Endothelial cell (in vitro differentiated cells): ENCODE data around the gene BANK1. TPM values are rescaled to one million over a fixed set of nuclear protein-coding genes. Genes with fewer than 3 reads are reported as not detected.

ENCODE experiments used
- DNase-seq: peaks from one replicate; pipeline ENCODE4 v3.0.0; 2021; ENCODE audit warnings: low spot score
- H3K27ac Mint-ChIP-seq: one replicate; pipeline ENCODE4 v1.8.0; 2021; ENCODE audit warnings: mixed read lengths, inconsistent platforms; ENCODE audit not compliant: unreplicated experiment
- H3K27me3 Mint-ChIP-seq: one replicate; pipeline ENCODE4 v1.8.0; 2021; ENCODE audit warnings: mild to moderate bottlenecking, moderate library complexity, mixed read lengths, inconsistent platforms; ENCODE audit not compliant: unreplicated experiment
- H3K36me3 Mint-ChIP-seq: one replicate; pipeline ENCODE4 v1.8.0; 2021; ENCODE audit warnings: mild to moderate bottlenecking, low read depth, mixed read lengths, inconsistent platforms; ENCODE audit not compliant: unreplicated experiment
- H3K4me1 Mint-ChIP-seq: one replicate; pipeline ENCODE4 v1.8.0; 2021; ENCODE audit warnings: mild to moderate bottlenecking, mixed read lengths, inconsistent platforms; ENCODE audit not compliant: unreplicated experiment
- H3K4me3 Mint-ChIP-seq: one replicate; pipeline ENCODE4 v1.8.0; 2021; ENCODE audit warnings: mild to moderate bottlenecking, mixed read lengths, inconsistent platforms; ENCODE audit not compliant: unreplicated experiment
- H3K9me3 Mint-ChIP-seq: one replicate; pipeline ENCODE4 v1.8.0; 2021; ENCODE audit warnings: mixed read lengths, inconsistent platforms; ENCODE audit not compliant: unreplicated experiment
- total RNA-seq: library from RNA; stranded (reverse); fragmentation: NEBNext Ultra II Directional; extraction: Animal tissue kit (Norgen Biotek cat#: 25700); gene quantifications from one replicate; pipeline ENCODE4 v1.2.1, GENCODE V29; 2021; ENCODE audit not compliant: unreplicated experiment
- TF ChIP-seq, protein P1 (sequence below): fragments of 200-600 bp; sonication (generic); IDR thresholded peaks from one replicate; pipeline ENCODE4 v1.5.0; 2021; ENCODE audit warnings: antibody characterized with exemption; ENCODE audit not compliant: unreplicated experiment

BANK1 gene
- total RNA-seq, 1 donor from 2014 or later, result 3.7 TPM

DNA sequence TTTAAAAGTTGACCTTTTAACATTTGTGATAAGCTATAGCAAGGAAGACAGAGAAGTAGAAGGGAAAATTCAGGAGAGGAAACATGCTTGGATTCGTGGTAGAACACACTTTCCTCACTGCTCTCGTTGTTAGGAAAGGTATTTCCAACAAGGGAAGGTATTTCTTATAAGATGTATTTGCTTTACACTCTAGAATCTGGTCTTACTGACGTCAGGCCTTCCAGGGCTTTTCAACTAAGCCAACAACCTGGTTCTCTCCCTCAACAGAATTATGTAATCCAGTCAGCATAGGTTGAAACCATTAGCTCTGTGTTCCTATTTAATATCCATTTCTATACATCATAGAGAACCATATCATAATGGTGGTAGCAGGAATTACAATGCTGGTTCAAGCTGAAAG is 312.8 kb downstream of the BANK1 start:
- no peak for DNase-seq
- no peaks in the 10 kb centered on the region for H3K4me1 Mint-ChIP-seq
- H3K4me3 Mint-ChIP-seq, result no peak overlapping the region
- peaks cover 7% of the 10 kb centered on the region for H3K36me3 Mint-ChIP-seq
- no peaks in the 10 kb centered on the region for H3K27me3 Mint-ChIP-seq
- H3K9me3 Mint-ChIP-seq, result peaks cover 9% of the 10 kb centered on the region
- no peak overlapping the region for H3K27ac Mint-ChIP-seq
- TF ChIP-seq, protein P1, sequence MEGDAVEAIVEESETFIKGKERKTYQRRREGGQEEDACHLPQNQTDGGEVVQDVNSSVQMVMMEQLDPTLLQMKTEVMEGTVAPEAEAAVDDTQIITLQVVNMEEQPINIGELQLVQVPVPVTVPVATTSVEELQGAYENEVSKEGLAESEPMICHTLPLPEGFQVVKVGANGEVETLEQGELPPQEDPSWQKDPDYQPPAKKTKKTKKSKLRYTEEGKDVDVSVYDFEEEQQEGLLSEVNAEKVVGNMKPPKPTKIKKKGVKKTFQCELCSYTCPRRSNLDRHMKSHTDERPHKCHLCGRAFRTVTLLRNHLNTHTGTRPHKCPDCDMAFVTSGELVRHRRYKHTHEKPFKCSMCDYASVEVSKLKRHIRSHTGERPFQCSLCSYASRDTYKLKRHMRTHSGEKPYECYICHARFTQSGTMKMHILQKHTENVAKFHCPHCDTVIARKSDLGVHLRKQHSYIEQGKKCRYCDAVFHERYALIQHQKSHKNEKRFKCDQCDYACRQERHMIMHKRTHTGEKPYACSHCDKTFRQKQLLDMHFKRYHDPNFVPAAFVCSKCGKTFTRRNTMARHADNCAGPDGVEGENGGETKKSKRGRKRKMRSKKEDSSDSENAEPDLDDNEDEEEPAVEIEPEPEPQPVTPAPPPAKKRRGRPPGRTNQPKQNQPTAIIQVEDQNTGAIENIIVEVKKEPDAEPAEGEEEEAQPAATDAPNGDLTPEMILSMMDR, result no peak

DNA sequence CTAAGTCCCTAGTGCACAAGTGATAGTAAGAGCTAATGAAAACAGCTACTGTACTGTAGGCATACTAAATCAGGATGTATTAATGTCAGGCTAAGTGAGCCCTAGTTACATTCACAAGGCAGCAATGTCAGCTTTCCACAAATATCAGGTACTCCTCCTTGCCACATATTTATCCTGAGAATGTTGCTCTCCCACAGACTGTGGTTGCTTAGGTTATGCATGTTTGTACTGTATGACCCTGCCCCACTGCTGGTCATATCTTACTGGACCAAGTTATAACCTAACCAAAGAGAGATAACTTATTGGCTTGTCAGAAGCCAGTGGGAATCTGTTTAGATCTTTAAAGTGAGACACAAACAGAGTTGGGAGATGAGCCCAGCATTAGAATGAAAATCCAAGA is 313.7 kb downstream of the BANK1 start:
- TF ChIP-seq, protein P1, result no peak
- no peak for DNase-seq
- H3K27ac Mint-ChIP-seq, result no peak overlapping the region

DNA sequence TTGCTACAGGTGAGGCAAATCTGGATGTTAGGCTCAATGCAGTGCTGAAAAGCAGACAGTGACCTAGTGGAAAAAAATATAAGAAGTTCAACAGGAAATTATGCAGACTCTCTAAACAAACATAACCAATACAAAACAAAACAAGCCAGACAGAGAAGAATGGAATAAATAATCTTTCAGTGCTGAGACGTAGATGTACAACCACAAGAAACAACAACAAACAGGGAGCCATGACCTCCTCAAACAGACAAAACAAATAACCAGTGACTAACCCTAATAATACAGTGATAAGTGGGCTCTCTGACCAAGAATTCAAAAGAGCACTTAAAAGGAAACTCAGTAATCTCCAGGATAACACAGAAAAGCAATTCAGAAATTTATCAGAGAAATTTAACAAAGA is 315.5 kb downstream of the BANK1 start:
- Mint-ChIP-seq H3K36me3 (peaks cover 7% of the 10 kb centered on the region), H3K4me3 (no peak overlapping the region), H3K9me3 (peaks cover 9% of the 10 kb centered on the region), H3K27me3 (no peaks in the 10 kb centered on the region), H3K4me1 (no peaks in the 10 kb centered on the region), H3K27ac (no peak overlapping the region)
- no peak for DNase-seq
- TF ChIP-seq, protein P1, result no peak

More for the DNA sequence above, 313.7 kb downstream of the BANK1 start:
- Mint-ChIP-seq H3K36me3 (peaks cover 7% of the 10 kb centered on the region), H3K9me3 (peaks cover 9% of the 10 kb centered on the region), H3K27me3 (no peaks in the 10 kb centered on the region), H3K4me3 (no peak overlapping the region), H3K4me1 (no peaks in the 10 kb centered on the region)

DNA sequence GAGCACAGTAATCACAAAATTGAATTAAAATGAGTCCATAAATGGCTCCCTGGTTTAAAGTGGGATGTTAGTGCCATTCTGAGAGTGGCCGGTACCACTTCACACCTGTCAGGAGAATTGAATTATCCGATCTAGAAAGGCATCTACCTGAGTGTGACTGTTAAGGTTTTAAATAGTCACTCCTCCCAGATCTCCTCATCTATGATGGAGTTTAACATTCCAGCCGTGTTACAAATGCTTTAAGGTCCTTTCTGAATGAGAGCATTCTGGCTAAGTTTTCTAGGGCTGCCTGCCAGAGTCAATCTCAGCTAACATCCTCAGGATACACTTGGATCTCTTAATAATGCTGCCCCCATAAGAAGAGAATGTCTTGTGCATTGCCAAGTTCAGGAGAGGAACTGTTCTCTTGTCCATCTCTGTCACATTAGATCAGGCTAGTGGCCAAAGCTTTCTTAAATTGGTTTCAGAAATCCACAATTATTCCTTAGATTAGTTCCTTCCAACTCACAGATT is 323.6 kb downstream of the BANK1 start:
- H3K9me3 Mint-ChIP-seq, result no peaks in the 10 kb centered on the region
- H3K27me3 Mint-ChIP-seq, result no peaks in the 10 kb centered on the region
- TF ChIP-seq, protein P1, result no peak
- DNase-seq, result no peak
- H3K4me3 Mint-ChIP-seq, result no peak overlapping the region
- H3K4me1 Mint-ChIP-seq, result no peaks in the 10 kb centered on the region
- H3K27ac Mint-ChIP-seq, result no peak overlapping the region
- H3K36me3 Mint-ChIP-seq, result no peaks in the 10 kb centered on the region

DNA sequence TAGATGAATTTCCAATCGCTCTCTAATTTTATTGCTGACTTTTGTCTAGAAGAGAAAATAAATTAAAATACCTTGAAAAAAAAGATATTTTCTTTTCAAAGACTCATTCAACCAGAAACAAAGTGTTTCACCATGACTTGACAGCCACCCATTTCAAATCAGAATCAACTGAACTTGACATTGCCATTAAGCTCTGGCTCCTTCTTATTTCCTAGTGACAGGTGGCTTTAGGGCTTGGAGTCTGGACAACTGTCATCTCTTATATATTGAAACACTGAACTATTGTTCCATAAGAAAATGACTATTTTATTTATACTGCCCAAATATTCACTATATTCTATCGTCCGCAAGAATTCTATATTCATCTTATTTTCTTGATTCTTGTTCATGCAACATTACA is 325.6 kb downstream of the BANK1 start:
- Mint-ChIP-seq H3K27me3 (no peaks in the 10 kb centered on the region), H3K4me1 (no peaks in the 10 kb centered on the region), H3K9me3 (peaks cover 5% of the 10 kb centered on the region), H3K27ac (no peak overlapping the region), H3K36me3 (no peaks in the 10 kb centered on the region), H3K4me3 (no peak overlapping the region)
- TF ChIP-seq, protein P1, result no peak
- DNase-seq, result no peak
